HCT116 (cell line): ENCODE measurements around the gene EPHB2. TPM values are rescaled to one million over a fixed set of nuclear protein-coding genes. Genes with fewer than 3 reads are reported as not detected.

ENCODE experiments used
- ATAC-seq: fragments of 200-7000 bp; cut with Tn5 transposase; 2 replicates; pipeline ENCODE4 v1.9.1; 2020; ENCODE audit warnings: mild to moderate bottlenecking, moderate library complexity
- BruUV-seq: library from RNA; stranded (reverse); fragments of 400-500 nt; replicated peaks from 2 replicates; lab custom pipeline; 2021; lab: Mats Ljungman, UMichigan
- CTCF ChIA-PET: fragments of 300-600 bp; sonication (Branson Sonifier 250); formaldehyde crosslinking; loops from one replicate; lab custom pipeline; 2021; ENCODE audit warnings: antibody characterized with exemption; lab: Charles Lee
- POLR2A ChIA-PET: fragments of 300-600, 350-600 bp; sonication (Branson Sonifier 250); formaldehyde crosslinking; loops from one replicate; lab custom pipeline; 2021; ENCODE audit warnings: antibody characterized with exemption; lab: Charles Lee
- RAD21 ChIA-PET, 2 experiments: fragments of 300-600 bp; sonication (Branson Sonifier 250); formaldehyde crosslinking; loops; one replicate each; lab custom pipeline; 2023; ENCODE audit warnings: low total read pairs in 2 of 2; ENCODE audit not compliant: uncharacterized antibody in 2 of 2, unreplicated experiment in 2 of 2, low non-redundant PET in 1 of 2; lab: Charles Lee
- DNase-seq: peaks from one replicate; pipeline ENCODE4 v3.0.0-alpha.2; 2010; ENCODE audit warnings: low read depth, low spot score
- H2AFZ ChIP-seq: fragments of 200-600 bp; shearing (Covaris generic), sonication (generic); 2 replicates; pipeline ENCODE4 v1.6.1; 2017; ENCODE audit warnings: low read depth, mixed run types, mixed read lengths, antibody characterized with exemption, low read length; ENCODE audit not compliant: poor library complexity, severe bottlenecking
- H3K27ac ChIP-seq: 2 replicates; pipeline ENCODE4 v1.5.1; 2012; ENCODE audit warnings: low read depth, low read length
- H3K27me3 ChIP-seq: fragments of 200-600 bp; sonication (generic); 2 replicates; pipeline ENCODE4 v1.6.1; 2016; ENCODE audit warnings: mixed run types, low read length, mixed read lengths; ENCODE audit not compliant: insufficient read depth
- H3K36me3 ChIP-seq, 2 experiments: fragments of 200-500 bp in 1 of 2; fragments of 200-600 bp in 1 of 2; sonication (Bioruptor generic) in 1 of 2; sonication (generic) in 1 of 2; 2 replicates each; pipeline versions ENCODE4 v1.5.1 to v1.6.1; 2014 to 2016; ENCODE audit warnings: low read length in 2 of 2, inconsistent platforms in 1 of 2, mixed read lengths in 1 of 2, mixed run types in 1 of 2; ENCODE audit not compliant: insufficient read depth in 2 of 2, control insufficient read depth in 1 of 2
- H3K4me1 ChIP-seq, 2 experiments: fragments of 200-600 bp in 1 of 2; sonication (generic) in 1 of 2; 2 replicates each; pipeline versions ENCODE4 v1.5.1 to v1.6.1; 2012 to 2017; ENCODE audit warnings: low read length in 2 of 2, inconsistent platforms in 1 of 2, mild to moderate bottlenecking in 1 of 2, mixed read lengths in 1 of 2, mixed run types in 1 of 2, moderate library complexity in 1 of 2; ENCODE audit not compliant: insufficient read depth in 2 of 2, control insufficient read depth in 1 of 2
- H3K4me2 ChIP-seq: fragments of 200-600 bp; sonication (generic); 2 replicates; pipeline ENCODE4 v1.6.1; 2017; ENCODE audit warnings: mixed run types, low read length, mixed read lengths
- H3K4me3 ChIP-seq, 2 experiments: fragments of 200-600 bp in 1 of 2; sonication (generic) in 1 of 2; replicated peaks in 1 of 2; 2 replicates each; pipeline ENCODE4 v1.5.1; 2011 to 2016; ENCODE audit warnings: low read length in 2 of 2, control low read depth in 1 of 2, low read depth in 1 of 2, mild to moderate bottlenecking in 1 of 2, mixed read lengths in 1 of 2, mixed run types in 1 of 2
- H3K79me2 ChIP-seq: fragments of 200-600 bp; sonication (generic); 2 replicates; pipeline ENCODE4 v1.6.1; 2017; ENCODE audit warnings: mild to moderate bottlenecking, mixed run types, low read length, moderate library complexity, mixed read lengths; ENCODE audit not compliant: insufficient read depth
- H3K9ac ChIP-seq: fragments of 200-600 bp; sonication (generic); 2 replicates; pipeline ENCODE4 v1.6.1; 2016; ENCODE audit warnings: low read length, mixed read lengths
- H3K9me2 ChIP-seq: fragments of 200-600 bp; sonication (generic), shearing (Covaris generic); 2 replicates; pipeline ENCODE4 v1.6.1; 2017; ENCODE audit warnings: mixed run types, mild to moderate bottlenecking, moderate library complexity; ENCODE audit not compliant: insufficient read depth
- H3K9me3 ChIP-seq, 2 experiments: fragments of 200-500 bp in 1 of 2; fragments of 200-600 bp in 1 of 2; sonication (Bioruptor generic) in 1 of 2; sonication (generic) in 1 of 2; 2 replicates each; pipeline ENCODE4 v1.6.1; 2014 to 2017; ENCODE audit warnings: low read length in 2 of 2, mixed read lengths in 2 of 2, inconsistent platforms in 1 of 2, low read depth in 1 of 2, mild to moderate bottlenecking in 1 of 2, mixed run types in 1 of 2, moderate library complexity in 1 of 2; ENCODE audit not compliant: control insufficient read depth in 1 of 2, insufficient read depth in 1 of 2
- H4K20me1 ChIP-seq: fragments of 200-600 bp; sonication (generic), shearing (Covaris generic); 2 replicates; pipeline ENCODE4 v1.6.1; 2017; ENCODE audit warnings: mixed run types, mild to moderate bottlenecking, moderate library complexity; ENCODE audit not compliant: insufficient read depth
- ATF3 ChIP-seq: IDR thresholded peaks from 2 replicates; pipeline ENCODE4 v1.6.1; 2012
- JUND ChIP-seq: IDR thresholded peaks from 2 replicates; pipeline ENCODE4 v1.6.1; 2012
- MAX ChIP-seq: IDR thresholded peaks from 2 replicates; pipeline ENCODE4 v1.6.1; 2012
- POLR2A ChIP-seq: IDR thresholded peaks from 2 replicates; pipeline ENCODE4 v1.7.0; 2011; ENCODE audit warnings: borderline replicate concordance; ENCODE audit not compliant: insufficient read depth, insufficient read length; ENCODE audit errors: extremely low read depth
- POLR2AphosphoS5 ChIP-seq: IDR thresholded peaks from 2 replicates; pipeline ENCODE4 v1.6.1; 2011; ENCODE audit warnings: mild to moderate bottlenecking, low read depth, low read length, moderate library complexity
- SP1 ChIP-seq: IDR thresholded peaks from 2 replicates; pipeline ENCODE4 v1.6.1; 2012; ENCODE audit warnings: low read depth
- intact Hi-C: fragments of 100-400 bp; cut with micrococcal nuclease; formaldehyde crosslinking; loops from 2 replicates; pipeline ENCODE4 v1.10.0; 2022
- total RNA-seq: library from RNA; stranded (reverse); gene quantifications from one replicate; pipeline ENCODE4 v1.2.1, GENCODE V29; 2021; ENCODE audit not compliant: unreplicated experiment

The EPHB2 gene
- total RNA-seq, 1 experiment from 2014 or later: 19.5 TPM

- no peaks in the 10 kb centered on the region for H4K20me1 ChIP-seq
- peak overlapping the region; percentile 59 for H3K9ac ChIP-seq
- H3K9me2 ChIP-seq: no peaks in the 10 kb centered on the region
- intact Hi-C loops: no loop called here
- CTCF ChIA-PET: interaction anchor here (1.5 kb wide), 1 partner anchor 35 kb away, joined by 6 read pairs; no protein-coding TSS in a partner anchor
- POLR2A ChIA-PET: no interaction called here
- H3K4me1 ChIP-seq: peaks cover 60 to 74% of the 10 kb centered on the region in 2 experiments
- H3K9me3 ChIP-seq: no peaks in the 10 kb centered on the region
- H3K27me3 ChIP-seq: no peaks in the 10 kb centered on the region
- RAD21 ChIA-PET: no interaction called here
- peak overlapping the region in 1 of 2 experiments; percentile 37; a peak in 2 of 4 replicates for H3K4me3 ChIP-seq
- peak overlapping the region; percentile 63 for H3K27ac ChIP-seq
- DNase-seq (no peak), ATAC-seq (peak; percentile 37)
- TF ChIP-seq SP1 (peak; percentile 92), JUND (no peak), ATF3 (no peak), POLR2A (no peak), POLR2AphosphoS5 (peak; percentile 33; the same call in 1 of the 2 replicates)
- H3K36me3 ChIP-seq: no peaks in the 10 kb centered on the region
- BruUV-seq: no TSS peak
- no peaks in the 10 kb centered on the region for H3K79me2 ChIP-seq
- no peak overlapping the region for H2AFZ ChIP-seq
- H3K4me2 ChIP-seq: peak overlapping the region; percentile 78
Measured at GRCh38 chr1:22826604-22827580, 116.3 kb downstream of the EPHB2 start.

- no peaks in the 10 kb centered on the region for H3K79me2 ChIP-seq
- ChIA-PET RAD21 (no interaction called here), POLR2A (no interaction called here), CTCF (interaction anchor here (0.9 kb wide), 1 partner anchor 34 kb away, joined by 3 read pairs; no protein-coding TSS in a partner anchor)
- no peak for ATAC-seq
- intact Hi-C loops: no loop called here
- DNase-seq: no peak
- no TSS peak for BruUV-seq
- no peaks in the 10 kb centered on the region for H3K27me3 ChIP-seq
- TF ChIP-seq POLR2AphosphoS5 (no peak), MAX (0 out of 2 replicates have a peak, but pooled peaks have one; percentile 0)
- H3K36me3 ChIP-seq: no peaks in the 10 kb centered on the region
- no peaks in the 10 kb centered on the region for H3K9me2 ChIP-seq
- H3K4me1 ChIP-seq: peaks cover 68 to 84% of the 10 kb centered on the region in 2 experiments
- H4K20me1 ChIP-seq: no peaks in the 10 kb centered on the region
- peak overlapping the region; percentile 59 for H3K9ac ChIP-seq
- no peak overlapping the region for H2AFZ ChIP-seq
- 0 out of 2 replicates have a peak overlapping the region, but pooled peaks have one; percentile 31 for H3K27ac ChIP-seq
- H3K4me2 ChIP-seq: peak overlapping the region; percentile 78
- no peak overlapping the region; a peak in 1 of 4 replicates for H3K4me3 ChIP-seq
- no peaks in the 10 kb centered on the region for H3K9me3 ChIP-seq
Measured at GRCh38 chr1:22827666-22828483, 117.2 kb downstream of the EPHB2 start.
